Measurements from ENCODE around the gene ACOT11. TPM values are rescaled to one million over a fixed set of nuclear protein-coding genes. Genes with fewer than 3 reads are reported as not detected.

ACOT11 gene
- total RNA-seq, 2 experiments from 2014 or later: 0.50 to 0.91 TPM

DNA sequence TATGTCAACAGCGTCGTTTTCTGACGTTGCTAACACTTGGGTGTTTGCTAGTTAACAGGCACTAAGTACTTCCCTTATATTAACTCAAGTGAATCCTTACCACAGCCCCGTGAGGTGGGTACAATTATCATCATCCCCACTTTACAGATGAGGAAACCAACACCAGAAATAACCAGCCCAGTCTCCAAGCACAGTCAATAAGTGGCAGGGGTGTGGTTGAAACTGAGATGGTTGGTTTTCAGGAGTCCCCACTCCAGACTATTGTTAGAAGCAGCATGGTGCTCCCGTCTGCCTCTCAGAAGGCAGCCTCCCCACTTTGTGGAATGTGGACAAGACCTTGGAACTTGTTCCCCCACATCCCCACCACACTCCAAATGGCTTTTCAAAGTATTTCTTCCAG lies 45.7 kb upstream of the ACOT11 start:
- H3K36me3 ChIP-seq (ENCODE audit: insufficient read depth, low read length): no peaks in the 10 kb centered on the region
- ATAC-seq (ENCODE audit: poor library complexity) (no peak), DNase-seq (no peak)
- Mint-ChIP-seq H3K4me3 (no peak overlapping the region), H3K27me3 (peaks cover 35% of the 10 kb centered on the region), H3K9me3 (no peaks in the 10 kb centered on the region), H3K27ac (no peak overlapping the region), H3K4me1 (ENCODE audit: low read depth) (peaks cover 13% of the 10 kb centered on the region), H3K36me3 (ENCODE audit: low read depth) (no peaks in the 10 kb centered on the region)
- H3K27me3 ChIP-seq (ENCODE audit: control insufficient read depth in 1 of 2, insufficient read depth in 2 of 2, low read length in 2 of 2): peaks cover 13 to 24% of the 10 kb centered on the region in 2 experiments
- H3K27ac ChIP-seq (ENCODE audit: low read depth in 1 of 2, low read length in 2 of 2): no peak overlapping the region
- H3K9me3 ChIP-seq (ENCODE audit: control insufficient read depth in 1 of 2, insufficient read depth in 1 of 2, low read length in 2 of 2): peaks cover 0 to 4% of the 10 kb centered on the region in 2 experiments
- H3K4me1 ChIP-seq (ENCODE audit: insufficient read depth, low read length): peaks cover 13% of the 10 kb centered on the region
- TF ChIP-seq, protein P1, sequence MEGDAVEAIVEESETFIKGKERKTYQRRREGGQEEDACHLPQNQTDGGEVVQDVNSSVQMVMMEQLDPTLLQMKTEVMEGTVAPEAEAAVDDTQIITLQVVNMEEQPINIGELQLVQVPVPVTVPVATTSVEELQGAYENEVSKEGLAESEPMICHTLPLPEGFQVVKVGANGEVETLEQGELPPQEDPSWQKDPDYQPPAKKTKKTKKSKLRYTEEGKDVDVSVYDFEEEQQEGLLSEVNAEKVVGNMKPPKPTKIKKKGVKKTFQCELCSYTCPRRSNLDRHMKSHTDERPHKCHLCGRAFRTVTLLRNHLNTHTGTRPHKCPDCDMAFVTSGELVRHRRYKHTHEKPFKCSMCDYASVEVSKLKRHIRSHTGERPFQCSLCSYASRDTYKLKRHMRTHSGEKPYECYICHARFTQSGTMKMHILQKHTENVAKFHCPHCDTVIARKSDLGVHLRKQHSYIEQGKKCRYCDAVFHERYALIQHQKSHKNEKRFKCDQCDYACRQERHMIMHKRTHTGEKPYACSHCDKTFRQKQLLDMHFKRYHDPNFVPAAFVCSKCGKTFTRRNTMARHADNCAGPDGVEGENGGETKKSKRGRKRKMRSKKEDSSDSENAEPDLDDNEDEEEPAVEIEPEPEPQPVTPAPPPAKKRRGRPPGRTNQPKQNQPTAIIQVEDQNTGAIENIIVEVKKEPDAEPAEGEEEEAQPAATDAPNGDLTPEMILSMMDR (IDR thresholded peaks at IDR 0.05): no peak
- ChIA-PET POLR2A (no interaction called here), CTCF (no interaction called here)
- no peak overlapping the region for H3K4me3 ChIP-seq (ENCODE audit: low read length)
- intact Hi-C loops (cut with DNase I, micrococcal nuclease): no loop called here

DNA sequence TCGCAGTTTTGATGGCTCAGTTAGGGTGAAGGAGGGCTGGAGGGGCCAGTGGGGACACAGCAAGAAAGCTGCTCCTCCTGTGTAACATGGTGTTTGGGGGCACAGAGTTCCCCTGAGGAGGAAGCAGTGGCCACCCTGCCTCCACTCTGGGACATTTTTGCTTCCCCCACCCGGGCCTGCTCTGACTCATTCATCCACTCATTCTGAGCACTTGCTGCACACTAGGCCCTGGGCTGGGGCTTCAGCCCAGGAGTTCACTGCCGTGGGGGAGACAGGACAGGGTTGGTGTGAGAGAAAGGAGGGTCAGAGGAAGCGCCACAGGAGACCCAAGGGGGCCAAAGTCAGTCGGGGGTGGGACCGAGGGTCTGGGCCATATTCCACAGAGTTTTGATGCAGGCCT lies 41.4 kb upstream of the ACOT11 start:
- Histone ChIP-seq H3K4me1 (ENCODE audit: insufficient read depth, low read length) (no peaks in the 10 kb centered on the region), H3K27ac (ENCODE audit: low read depth in 1 of 2, low read length in 2 of 2) (no peak overlapping the region), H3K36me3 (ENCODE audit: insufficient read depth, low read length) (no peaks in the 10 kb centered on the region), H3K4me3 (ENCODE audit: low read length) (no peak overlapping the region), H3K9me3 (ENCODE audit: control insufficient read depth in 1 of 2, insufficient read depth in 1 of 2, low read length in 2 of 2) (peaks cover 0 to 4% of the 10 kb centered on the region in 2 experiments), H3K27me3 (ENCODE audit: control insufficient read depth in 1 of 2, insufficient read depth in 2 of 2, low read length in 2 of 2) (peaks cover 0 to 8% of the 10 kb centered on the region in 2 experiments)
- no peaks in the 10 kb centered on the region for H3K4me1 Mint-ChIP-seq (ENCODE audit: low read depth)
- POLR2A ChIA-PET: no interaction called here
- peaks cover 10% of the 10 kb centered on the region for H3K27me3 Mint-ChIP-seq
- ATAC-seq (ENCODE audit: poor library complexity) (no peak), DNase-seq (no peak)
- H3K36me3 Mint-ChIP-seq (ENCODE audit: low read depth): no peaks in the 10 kb centered on the region
- no peak overlapping the region for H3K27ac Mint-ChIP-seq
- TF ChIP-seq, protein P1 (IDR thresholded peaks at IDR 0.05): no peak
- no peaks in the 10 kb centered on the region for H3K9me3 Mint-ChIP-seq
- H3K4me3 Mint-ChIP-seq: no peak overlapping the region
- intact Hi-C loops (cut with DNase I, micrococcal nuclease): no loop called here
- CTCF ChIA-PET: no interaction called here

DNA sequence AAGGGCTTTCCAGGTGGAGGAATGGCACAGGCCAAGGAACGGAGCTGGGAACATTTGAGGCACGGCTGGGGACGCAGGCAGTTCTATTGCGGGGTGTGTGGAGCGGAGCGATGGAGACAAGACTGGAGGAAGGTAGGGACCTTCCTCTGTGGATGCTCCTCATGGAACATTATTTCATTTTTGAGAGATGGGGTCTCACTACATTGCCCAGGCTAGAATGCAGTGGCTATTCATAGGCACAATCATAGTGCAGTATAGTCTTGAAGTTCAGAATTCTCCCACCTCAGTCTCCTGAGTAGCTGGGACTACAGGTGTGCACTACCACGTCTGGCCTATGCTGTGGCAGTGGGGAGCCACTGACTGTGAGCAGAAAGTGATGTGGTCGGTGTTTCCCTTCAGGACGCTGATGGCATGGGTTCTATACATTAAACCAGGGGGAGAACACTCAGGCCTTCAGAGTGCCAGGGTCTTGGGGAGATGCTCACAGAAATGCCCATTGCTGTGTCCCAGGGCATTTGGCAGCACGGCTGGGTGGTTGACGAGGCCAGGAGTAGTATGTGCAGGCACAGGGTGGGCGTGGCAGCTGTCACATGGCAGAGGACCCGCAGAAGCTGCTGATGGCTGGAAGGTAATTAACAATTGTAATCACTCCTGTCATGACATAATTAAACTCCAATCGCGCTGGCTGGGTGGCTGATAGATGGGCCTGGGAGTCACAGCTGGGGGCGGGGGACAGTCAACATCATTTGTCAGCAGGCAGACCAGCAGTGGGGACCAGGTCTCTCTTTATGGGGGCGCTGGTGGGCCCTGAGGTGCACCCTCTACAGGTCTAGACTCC lies 40.8 kb upstream of the ACOT11 start:
- intact Hi-C loops (cut with DNase I, micrococcal nuclease): no loop called here

More for the DNA sequence above, 40.8 kb upstream of the ACOT11 start:
- no peaks in the 10 kb centered on the region for H3K9me3 Mint-ChIP-seq
- Histone ChIP-seq H3K27ac (ENCODE audit: low read depth in 1 of 2, low read length in 2 of 2) (no peak overlapping the region), H3K9me3 (ENCODE audit: control insufficient read depth in 1 of 2, insufficient read depth in 1 of 2, low read length in 2 of 2) (peaks cover 0 to 4% of the 10 kb centered on the region in 2 experiments), H3K27me3 (ENCODE audit: control insufficient read depth in 1 of 2, insufficient read depth in 2 of 2, low read length in 2 of 2) (peaks cover 0 to 4% of the 10 kb centered on the region in 2 experiments), H3K4me1 (ENCODE audit: insufficient read depth, low read length) (no peaks in the 10 kb centered on the region), H3K36me3 (ENCODE audit: insufficient read depth, low read length) (no peaks in the 10 kb centered on the region), H3K4me3 (ENCODE audit: low read length) (no peak overlapping the region)
- H3K36me3 Mint-ChIP-seq (ENCODE audit: low read depth): no peaks in the 10 kb centered on the region
- POLR2A ChIA-PET: no interaction called here
- H3K4me1 Mint-ChIP-seq (ENCODE audit: low read depth): no peaks in the 10 kb centered on the region
- no peak for DNase-seq
- no peak overlapping the region for H3K4me3 Mint-ChIP-seq
- ATAC-seq (ENCODE audit: poor library complexity): no peak
- TF ChIP-seq, protein P1 (IDR thresholded peaks at IDR 0.05): no peak
- no peak overlapping the region for H3K27ac Mint-ChIP-seq
- H3K27me3 Mint-ChIP-seq: peaks cover 5% of the 10 kb centered on the region
- CTCF ChIA-PET: no interaction called here
